ENCODE data around the gene MAP3K12.

DNA sequence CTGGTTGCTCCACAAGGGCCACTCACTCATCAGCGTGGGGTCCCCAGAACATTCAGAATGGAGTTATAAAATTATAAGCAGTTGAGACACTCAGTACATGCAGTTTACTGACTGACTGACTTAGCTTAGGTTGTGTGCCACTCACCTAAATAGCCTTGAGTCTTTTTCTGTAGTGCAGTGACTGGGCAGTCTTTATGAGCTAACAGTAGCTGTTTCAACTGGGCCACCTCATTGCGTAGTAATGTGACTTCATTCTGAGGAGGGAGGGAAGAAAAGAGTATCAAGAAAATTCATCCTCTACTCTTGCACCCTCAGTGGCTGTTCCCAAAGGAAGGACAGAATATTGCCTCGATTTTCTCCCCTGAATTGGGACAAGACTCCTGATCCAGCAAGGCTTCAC is 23.9 kb upstream of the MAP3K12 start:
- TF ChIP-seq, protein P1, sequence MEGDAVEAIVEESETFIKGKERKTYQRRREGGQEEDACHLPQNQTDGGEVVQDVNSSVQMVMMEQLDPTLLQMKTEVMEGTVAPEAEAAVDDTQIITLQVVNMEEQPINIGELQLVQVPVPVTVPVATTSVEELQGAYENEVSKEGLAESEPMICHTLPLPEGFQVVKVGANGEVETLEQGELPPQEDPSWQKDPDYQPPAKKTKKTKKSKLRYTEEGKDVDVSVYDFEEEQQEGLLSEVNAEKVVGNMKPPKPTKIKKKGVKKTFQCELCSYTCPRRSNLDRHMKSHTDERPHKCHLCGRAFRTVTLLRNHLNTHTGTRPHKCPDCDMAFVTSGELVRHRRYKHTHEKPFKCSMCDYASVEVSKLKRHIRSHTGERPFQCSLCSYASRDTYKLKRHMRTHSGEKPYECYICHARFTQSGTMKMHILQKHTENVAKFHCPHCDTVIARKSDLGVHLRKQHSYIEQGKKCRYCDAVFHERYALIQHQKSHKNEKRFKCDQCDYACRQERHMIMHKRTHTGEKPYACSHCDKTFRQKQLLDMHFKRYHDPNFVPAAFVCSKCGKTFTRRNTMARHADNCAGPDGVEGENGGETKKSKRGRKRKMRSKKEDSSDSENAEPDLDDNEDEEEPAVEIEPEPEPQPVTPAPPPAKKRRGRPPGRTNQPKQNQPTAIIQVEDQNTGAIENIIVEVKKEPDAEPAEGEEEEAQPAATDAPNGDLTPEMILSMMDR (conservative IDR thresholded peaks at IDR 0.05; ENCODE audit: low read depth, low read length): no peak
- no peak for TF ChIP-seq EZH2 (IDR thresholded peaks at IDR 0.05; ENCODE audit: borderline replicate concordance, low read depth, low read length, poor library complexity, severe bottlenecking)

All from A673 (cell line).